GM12891 (cell line): ENCODE data around the gene PTRH1.

Experiments used
- POLR2A ChIP-seq: IDR thresholded peaks from 2 replicates; pipeline ENCODE4 v1.6.1; 2011; ENCODE audit warnings: low read depth, low read length, control low read depth
- POLR2AphosphoS5 ChIP-seq: IDR thresholded peaks from 2 replicates; pipeline ENCODE4 v1.6.1; 2011; ENCODE audit warnings: low read depth, low read length, control low read depth
- TAF1 ChIP-seq: IDR thresholded peaks from 2 replicates; pipeline ENCODE4 v1.6.1; 2011; ENCODE audit warnings: low read depth, low read length, control low read depth

GRCh38 chr9:127689329-127690000, 26.0 kb downstream of the PTRH1 start:
- TF ChIP-seq POLR2AphosphoS5 (no peak), TAF1 (no peak), POLR2A (no peak)
